Measurements from ENCODE around the gene MAP3K2.

MAP3K2 gene

GRCh38 chr2:127398239-127398590, 10.4 kb upstream of the MAP3K2 start (continued):
- TF ChIP-seq EGR2 (tag by site-specific recombination; IDR thresholded peaks at IDR 0.05; ENCODE audit: low read depth) (no peak), ZNF629 (tag by site-specific recombination; IDR thresholded peaks at IDR 0.05) (peak; percentile 43; the same call in 1 of the 2 replicates), ZNF280D (tag by site-specific recombination; IDR thresholded peaks at IDR 0.05) (no peak), KLF9 (tag by site-specific recombination; IDR thresholded peaks at IDR 0.05; ENCODE audit: low read depth) (peak; percentile 67; the same call in 1 of the 2 replicates), KLF1 (tag by site-specific recombination; IDR thresholded peaks at IDR 0.05) (peak; percentile 23; the same call in 1 of the 2 replicates), ZFP69B (tag by site-specific recombination; IDR thresholded peaks at IDR 0.05) (peak; percentile 74), ZNF23 (tag by site-specific recombination; IDR thresholded peaks at IDR 0.05; ENCODE audit: borderline replicate concordance) (no peak), ZNF660 (tag by site-specific recombination; IDR thresholded peaks at IDR 0.05) (peak; percentile 47; the same call in 1 of the 2 replicates), ZNF518A (tag by site-specific recombination; conservative IDR thresholded peaks at IDR 0.05; ENCODE audit: low read depth) (no peak), ZNF184 (tag by site-specific recombination; IDR thresholded peaks at IDR 0.05) (no peak), ZNF600 (tag by site-specific recombination; IDR thresholded peaks at IDR 0.05) (peak; percentile 21; the same call in 1 of the 2 replicates), ZNF692 (tag by site-specific recombination; IDR thresholded peaks at IDR 0.05) (peak; percentile 86), KLF8 (tag by site-specific recombination; IDR thresholded peaks at IDR 0.05) (peak; percentile 30; the same call in 1 of the 2 replicates), ZNF16 (tag by site-specific recombination; IDR thresholded peaks at IDR 0.05; ENCODE audit: low read depth) (no peak), IKZF3 (tag by site-specific recombination; IDR thresholded peaks at IDR 0.05) (0 out of 2 replicates have a peak, but pooled peaks have one; percentile 31)

- peak; percentile 74 for TF ChIP-seq ZNF335 (tag by site-specific recombination; conservative IDR thresholded peaks at IDR 0.05)
- no peak for TF ChIP-seq KLF1 (tag by site-specific recombination; IDR thresholded peaks at IDR 0.05)
- Histone ChIP-seq H3K36me3 (ENCODE audit: control insufficient read depth in 2 of 2, insufficient read depth in 1 of 2, low read length in 2 of 2) (peaks cover 0 to 10% of the 10 kb centered on the region in 2 experiments; a peak in 1 of 3 replicates), H3K9me3 (ENCODE audit: control insufficient read depth, insufficient read depth, low read depth, low read length) (no peaks in the 10 kb centered on the region), H3K27ac (ENCODE audit: extremely low read depth, low read depth, low read length) (peak overlapping the region; percentile 50; the same call in 1 of the 2 replicates), H3K4me3 (ENCODE audit: low read depth, low read length) (no peak overlapping the region), H3K4me1 (ENCODE audit: control insufficient read depth, insufficient read depth, low read length) (peaks cover 5% of the 10 kb centered on the region)
- ChIA-PET CTCF (interaction anchor here (1.3 kb wide), 1 partner anchor 73 kb away, joined by 3 read pairs; no protein-coding TSS in a partner anchor), POLR2A (interaction anchor here (0.7 to 2.7 kb wide), 4 partner anchors 9 to 103 kb away, joined by 3 to 8 read pairs (median 5); partner anchors contain the start of gene MAP3K2)
Measured at GRCh38 chr2:127397568-127398238, 9.9 kb upstream of the MAP3K2 start.
